Esophagus muscularis mucosa (tissue), 4 donors: ENCODE data around the gene PAGE2B. TPM values are rescaled to one million over a fixed set of nuclear protein-coding genes. Genes with fewer than 3 reads are reported as not detected.

Experiments used
- DNase-seq: peaks from one replicate; pipeline ENCODE4 v3.0.0-alpha.2; 2017; ENCODE audit errors: extremely low spot score
- H3K27ac ChIP-seq, 4 donors: fragments of 200-600 bp; sonication (generic); replicated peaks in 1 of 4; 1 replicate in 3 of 4; 2 replicates in 1 of 4; pipeline ENCODE4 v1.5.1; 2016 to 2019; ENCODE audit warnings: mild to moderate bottlenecking in 1 of 4
- H3K27me3 ChIP-seq, 4 donors: fragments of 200-600 bp; sonication (generic); one replicate each; pipeline versions ENCODE4 v1.5.1 to v1.6.0; 2016 to 2019
- H3K36me3 ChIP-seq, 4 donors: fragments of 200-600 bp; sonication (generic); one replicate each; pipeline ENCODE4 v1.5.1; 2016 to 2019
- H3K4me1 ChIP-seq, 4 donors: fragments of 200-600 bp; sonication (generic); one replicate each; pipeline ENCODE4 v1.5.1; 2016 to 2019
- H3K4me3 ChIP-seq, 4 donors: fragments of 200-600 bp; sonication (generic); 1 replicate in 2 of 4; 2 replicates in 2 of 4; pipeline ENCODE4 v1.5.1; 2016 to 2019; ENCODE audit warnings: mild to moderate bottlenecking in 4 of 4, moderate library complexity in 1 of 4
- H3K9me3 ChIP-seq, 4 donors: fragments of 200-600 bp; sonication (generic); 1 replicate in 3 of 4; 2 replicates in 1 of 4; pipeline ENCODE4 v1.5.1; 2016 to 2019
- CTCF ChIP-seq, 3 experiments: fragments of 200-600 bp in 2 of 3; fragments of 450-650 bp in 1 of 3; sonication (generic) in 2 of 3; IDR thresholded peaks; one replicate each; pipeline ENCODE4 v1.5.1; 2017 to 2019; ENCODE audit warnings: antibody characterized with exemption in 3 of 3, mild to moderate bottlenecking in 2 of 3, moderate library complexity in 1 of 3
- EP300 ChIP-seq: sonication (generic); formaldehyde crosslinking; IDR thresholded peaks from one replicate; pipeline ENCODE4 v1.6.1; 2017; ENCODE audit warnings: antibody characterized with exemption
- POLR2A ChIP-seq: fragments of 450-650 bp; IDR thresholded peaks from one replicate; pipeline ENCODE4 v1.6.1; 2017; ENCODE audit warnings: antibody characterized with exemption, moderate library complexity, mild to moderate bottlenecking, low read depth
- POLR2AphosphoS5 ChIP-seq, 2 donors: sonication (generic); formaldehyde crosslinking; IDR thresholded peaks; one replicate each; pipeline ENCODE4 v1.6.1; 2017; ENCODE audit warnings: antibody characterized with exemption in 2 of 2
- WGBS: methylation state at CpG from one replicate; pipeline ENCODE4 v1.1.5; 2018; 5-methylcytosine and 5-hydroxymethylcytosine counted together
- intact Hi-C: fragments of 100-400 bp; cut with DNase I; formaldehyde crosslinking; loops from one replicate; pipeline ENCODE4 v1.15.1; 2023
- total RNA-seq, 4 donors: library from RNA; depleted of rRNA; stranded (reverse); fragments of >200 nt; gene quantifications; one replicate each; pipeline versions ENCODE4 v1.1.0 to v1.2.1, GENCODE V29; 2016

Gene PAGE2B
- not detected for total RNA-seq

GRCh38 chrX:55074851-55075467, at the start of gene PAGE2B:
PAGE2B (plus strand) TSS chrX:55075030; CDS start chrX:55076042, 1,012 bp downstream.
- WGBS, result 81% methylated on average over 35 of the region's 36 CpGs
- no peaks in the 10 kb centered on the region for H3K9me3 ChIP-seq
- H3K4me1 ChIP-seq, result no peaks in the 10 kb centered on the region
- intact Hi-C loops, result no loop called here
- TF ChIP-seq EP300 (no peak), POLR2AphosphoS5 (IDR thresholded peaks at IDR 0.05) (no peak), CTCF (IDR thresholded peaks at IDR 0.05) (no peak), POLR2A (no peak)
- DNase-seq, result no peak
- no peaks in the 10 kb centered on the region for H3K27me3 ChIP-seq
- H3K4me3 ChIP-seq, result no peak within 1 kb of the TSS
- no peaks in the 10 kb centered on the region for H3K36me3 ChIP-seq
- H3K27ac ChIP-seq, result no peak within 1 kb of the TSS

- DNase-seq, result no peak
- Histone ChIP-seq H3K27me3 (no peaks in the 10 kb centered on the region), H3K9me3 (no peaks in the 10 kb centered on the region), H3K4me1 (no peaks in the 10 kb centered on the region), H3K27ac (no peak overlapping the region), H3K4me3 (no peak overlapping the region), H3K36me3 (no peaks in the 10 kb centered on the region)
- intact Hi-C loops, result no loop called here
- no peak for TF ChIP-seq POLR2A
- no peak for TF ChIP-seq POLR2AphosphoS5 (IDR thresholded peaks at IDR 0.05)
- no peak for TF ChIP-seq EP300
- TF ChIP-seq CTCF (IDR thresholded peaks at IDR 0.05), result no peak
These were observed 48.7 kb upstream of the PAGE2B start for GRCh38 chrX:55026143-55026542.

- no peak for DNase-seq
- no peak for TF ChIP-seq CTCF (IDR thresholded peaks at IDR 0.05)
- no peak for TF ChIP-seq POLR2AphosphoS5 (IDR thresholded peaks at IDR 0.05)
- no peak for TF ChIP-seq POLR2A
- TF ChIP-seq EP300, result no peak
- Histone ChIP-seq H3K36me3 (no peaks in the 10 kb centered on the region), H3K27me3 (no peaks in the 10 kb centered on the region), H3K9me3 (no peaks in the 10 kb centered on the region), H3K4me1 (no peaks in the 10 kb centered on the region), H3K27ac (no peak overlapping the region), H3K4me3 (no peak overlapping the region)
- intact Hi-C loops, result no loop called here
- WGBS, result 55% methylated on average over 2 of the region's 2 CpGs
These were observed 48.0 kb upstream of the PAGE2B start for GRCh38 chrX:55026840-55027239.

- no peaks in the 10 kb centered on the region for H3K4me1 ChIP-seq
- 43% methylated on average over 4 of the region's 4 CpGs for WGBS
- H3K27me3 ChIP-seq, result no peaks in the 10 kb centered on the region
- H3K36me3 ChIP-seq, result no peaks in the 10 kb centered on the region
- intact Hi-C loops, result no loop called here
- H3K27ac ChIP-seq, result no peak overlapping the region
- no peak for DNase-seq
- no peak overlapping the region for H3K4me3 ChIP-seq
- H3K9me3 ChIP-seq, result no peaks in the 10 kb centered on the region
- TF ChIP-seq EP300 (no peak), POLR2A (no peak), CTCF (IDR thresholded peaks at IDR 0.05) (no peak), POLR2AphosphoS5 (IDR thresholded peaks at IDR 0.05) (no peak)
These were observed 46.8 kb upstream of the PAGE2B start for GRCh38 chrX:55028040-55028439.

- H3K4me1 ChIP-seq, result no peaks in the 10 kb centered on the region
- DNase-seq, result no peak
- H3K4me3 ChIP-seq, result no peak overlapping the region
- no peaks in the 10 kb centered on the region for H3K27me3 ChIP-seq
- H3K36me3 ChIP-seq, result no peaks in the 10 kb centered on the region
- TF ChIP-seq CTCF (IDR thresholded peaks at IDR 0.05) (no peak), POLR2A (no peak), POLR2AphosphoS5 (IDR thresholded peaks at IDR 0.05) (no peak), EP300 (no peak)
- H3K27ac ChIP-seq, result no peak overlapping the region
- intact Hi-C loops, result no loop called here
- no peaks in the 10 kb centered on the region for H3K9me3 ChIP-seq
These were observed 46.2 kb upstream of the PAGE2B start for GRCh38 chrX:55028611-55029010.
